Measurements from ENCODE around the gene RNASEH1. TPM values are rescaled to one million over a fixed set of nuclear protein-coding genes. Genes with fewer than 3 reads are reported as not detected.
A peak's percentile ranks its signal among the peaks of the same experiment; 100 is the strongest.

RNASEH1 gene
- total and polyA plus RNA-seq, 2 donors from 2014 or later: 6.8 to 21.1 TPM

DNA sequence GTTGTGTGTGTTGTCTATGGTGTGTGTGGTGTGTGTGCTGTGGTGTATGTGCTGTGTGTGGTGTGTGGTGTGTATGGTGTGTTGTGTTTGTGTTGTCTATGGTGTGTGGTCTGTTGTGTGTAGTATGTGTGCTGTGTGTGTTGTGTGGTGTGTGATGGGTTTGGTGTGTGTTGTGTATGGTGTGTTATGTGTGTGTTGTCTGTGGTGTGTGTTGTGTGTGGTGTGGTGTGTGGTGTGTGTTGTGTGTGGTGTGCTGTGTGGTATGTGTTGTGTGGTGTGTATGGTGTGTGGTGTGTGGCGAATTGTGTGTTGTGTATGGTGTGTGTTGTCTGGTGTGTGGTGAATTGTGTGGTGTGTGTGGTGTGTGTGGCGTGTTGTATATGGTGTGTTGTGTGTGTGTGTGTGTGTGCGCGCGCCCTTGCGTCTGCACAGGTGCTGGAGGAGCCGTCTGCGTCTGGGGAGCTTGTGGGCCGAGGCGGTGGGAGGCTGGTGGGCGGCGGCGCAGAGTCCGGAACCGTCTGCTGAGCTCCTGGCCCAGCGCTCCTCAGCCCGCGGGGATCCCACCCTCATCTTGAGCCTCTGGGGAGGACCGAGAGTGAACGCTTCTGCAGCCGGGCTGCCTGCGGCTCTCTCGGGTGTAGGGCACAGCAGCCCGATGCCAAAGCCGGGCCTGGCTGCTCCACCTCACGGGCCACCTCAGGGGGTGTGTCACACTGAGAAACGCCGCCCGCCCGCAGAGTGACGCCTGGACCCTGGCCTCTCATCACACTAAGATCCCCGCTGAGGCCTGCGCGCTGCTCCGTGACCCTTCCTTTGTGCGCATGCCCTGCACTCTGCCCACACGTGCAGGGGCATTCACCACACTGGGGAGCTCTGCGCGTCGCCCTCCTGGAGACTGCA is 30.0 kb downstream of the RNASEH1 start:
- intact Hi-C loops (cut with DNase I): no loop called here
- no peak for TF ChIP-seq CTCF (IDR thresholded peaks at IDR 0.05; ENCODE audit: borderline replicate concordance, extremely low read depth, insufficient read depth)
- FAIRE-seq (no peak), DNase-seq (no peak)
- Histone ChIP-seq H3K4me3 (ENCODE audit: low read length in 3 of 3) (peak overlapping the region in 1 of 3 donors; percentile 11), H3K4me1 (ENCODE audit: control insufficient read depth in 2 of 3, insufficient read depth in 2 of 3, low read depth in 1 of 3, low read length in 3 of 3) (peaks cover 0 to 18% (median 18%) of the 10 kb centered on the region in 3 donors), H3K36me3 (ENCODE audit: control insufficient read depth in 2 of 3, insufficient read depth in 3 of 3, low read length in 3 of 3) (peaks cover 0 to 7% (median 4%) of the 10 kb centered on the region in 3 donors), H3K27me3 (ENCODE audit: control insufficient read depth, insufficient read depth, low read length) (no peaks in the 10 kb centered on the region), H3K9ac (ENCODE audit: low read length in 3 of 3) (no peak overlapping the region), H3K9me3 (ENCODE audit: control insufficient read depth in 2 of 3, insufficient read depth in 1 of 3, low read length in 3 of 3) (peaks cover 0 to 6% (median 0%) of the 10 kb centered on the region in 3 donors), H3K27ac (ENCODE audit: low read depth in 2 of 2, low read length in 2 of 2) (no peak overlapping the region)

GRCh38 chr2:3526871-3527270 is 31.3 kb downstream of the RNASEH1 start:
- TF ChIP-seq CTCF (IDR thresholded peaks at IDR 0.05; ENCODE audit: borderline replicate concordance, extremely low read depth, insufficient read depth): no peak
- DNase-seq (no peak), FAIRE-seq (no peak)
- Histone ChIP-seq H3K9ac (ENCODE audit: low read length in 3 of 3) (no peak overlapping the region), H3K27ac (ENCODE audit: low read depth in 2 of 2, low read length in 2 of 2) (no peak overlapping the region), H3K9me3 (ENCODE audit: control insufficient read depth in 2 of 3, insufficient read depth in 1 of 3, low read length in 3 of 3) (peaks cover 0 to 6% (median 0%) of the 10 kb centered on the region in 3 donors), H3K36me3 (ENCODE audit: control insufficient read depth in 2 of 3, insufficient read depth in 3 of 3, low read length in 3 of 3) (peaks cover 0 to 7% (median 0%) of the 10 kb centered on the region in 3 donors), H3K4me1 (ENCODE audit: control insufficient read depth in 2 of 3, insufficient read depth in 2 of 3, low read depth in 1 of 3, low read length in 3 of 3) (peaks cover 0 to 21% (median 20%) of the 10 kb centered on the region in 3 donors), H3K4me3 (ENCODE audit: low read length in 3 of 3) (no peak overlapping the region), H3K27me3 (ENCODE audit: control insufficient read depth, insufficient read depth, low read length) (no peaks in the 10 kb centered on the region)
- intact Hi-C loops (cut with DNase I): no loop called here

DNA sequence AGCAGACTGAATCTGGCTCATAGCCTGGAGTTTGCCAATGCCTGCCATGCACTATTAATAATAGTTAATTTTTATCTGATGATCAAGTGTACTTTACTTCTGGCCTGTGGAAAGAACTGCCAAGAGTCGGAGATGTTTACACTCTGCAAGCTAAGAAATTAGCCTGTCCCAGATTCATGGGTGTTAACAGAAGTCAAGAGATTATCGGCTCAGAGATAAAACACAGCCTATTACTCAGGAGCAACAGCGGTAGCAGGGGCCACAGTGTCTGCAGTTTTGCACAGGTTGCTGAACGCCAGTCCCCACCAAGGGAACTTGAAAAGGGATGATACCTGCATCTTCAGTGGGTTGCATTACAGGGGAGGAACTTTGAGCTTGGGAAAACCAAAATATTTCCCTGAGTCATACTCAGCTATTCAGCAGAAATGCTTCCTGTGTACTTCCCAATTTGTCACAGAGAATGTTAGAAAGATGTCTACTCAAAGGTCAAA is 34.5 kb downstream of the RNASEH1 start:
- no peak for FAIRE-seq

More for the DNA sequence above, 34.5 kb downstream of the RNASEH1 start:
- intact Hi-C loops (cut with DNase I): no loop called here
- Histone ChIP-seq H3K4me1 (ENCODE audit: control insufficient read depth in 2 of 3, insufficient read depth in 2 of 3, low read depth in 1 of 3, low read length in 3 of 3) (peaks cover 0 to 37% (median 21%) of the 10 kb centered on the region in 3 donors), H3K9me3 (ENCODE audit: control insufficient read depth in 2 of 3, insufficient read depth in 1 of 3, low read length in 3 of 3) (peaks cover 0 to 6% (median 0%) of the 10 kb centered on the region in 3 donors), H3K4me3 (ENCODE audit: low read length in 3 of 3) (peak overlapping the region in 1 of 3 donors; percentile 5), H3K9ac (ENCODE audit: low read length in 3 of 3) (no peak overlapping the region), H3K27me3 (ENCODE audit: control insufficient read depth, insufficient read depth, low read length) (no peaks in the 10 kb centered on the region), H3K27ac (ENCODE audit: low read depth in 2 of 2, low read length in 2 of 2) (peak overlapping the region; percentile 30 to 77), H3K36me3 (ENCODE audit: control insufficient read depth in 2 of 3, insufficient read depth in 3 of 3, low read length in 3 of 3) (peaks cover 0 to 7% (median 0%) of the 10 kb centered on the region in 3 donors)
- DNase-seq: no peak
- TF ChIP-seq CTCF (IDR thresholded peaks at IDR 0.05; ENCODE audit: borderline replicate concordance, extremely low read depth, insufficient read depth): no peak

Measured in kidney (tissue), 14 donors.